HG02970 (cell line): ENCODE measurements around the gene MRPL19.

Source experiments
- ATAC-seq: cut with Tn5 transposase; IDR thresholded peaks from one replicate; pipeline ENCODE4 v1.9.1; 2021; ENCODE audit warnings: mild to moderate bottlenecking, moderate library complexity, moderate number of reproducible peaks; ENCODE audit not compliant: unreplicated experiment, low FRiP score

Gene MRPL19

DNA sequence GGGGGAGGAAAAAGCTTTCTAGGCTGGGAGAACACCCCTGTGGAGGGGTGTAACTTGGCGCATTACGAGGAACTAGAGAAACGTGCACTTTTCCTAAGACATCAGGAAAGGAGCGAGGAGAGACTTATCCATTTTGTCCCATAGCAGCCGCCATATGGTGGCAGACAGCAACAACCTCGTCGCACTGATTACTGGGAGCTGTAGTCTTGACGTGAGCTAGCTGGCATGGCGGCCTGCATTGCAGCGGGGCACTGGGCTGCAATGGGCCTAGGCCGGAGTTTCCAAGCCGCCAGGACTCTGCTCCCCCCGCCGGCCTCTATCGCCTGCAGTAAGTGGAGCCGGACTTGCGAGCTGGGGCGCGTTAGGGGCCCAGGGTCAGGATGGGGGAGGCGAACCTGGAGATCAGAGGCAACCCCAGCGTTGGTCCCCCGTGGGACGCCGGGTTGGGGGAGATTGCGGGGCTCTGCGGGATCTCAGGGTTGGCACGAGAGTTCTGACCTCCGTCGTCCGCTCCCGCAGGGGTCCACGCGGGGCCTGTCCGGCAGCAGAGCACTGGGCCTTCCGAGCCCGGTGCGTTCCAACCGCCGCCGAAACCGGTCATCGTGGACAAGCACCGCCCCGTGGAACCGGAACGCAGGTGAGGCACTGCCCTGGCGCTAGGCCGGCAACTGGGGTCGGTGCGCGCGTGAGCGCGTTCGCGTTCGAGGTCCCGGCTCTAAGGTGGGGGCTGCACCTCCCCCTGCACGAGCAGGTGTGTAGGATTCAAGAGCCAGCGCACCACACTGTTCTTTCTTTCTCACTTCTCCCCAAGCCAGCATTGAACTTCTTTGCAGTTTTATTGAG lies at the start of gene MRPL19:
TSS of gene MRPL19 (plus strand) at position 201 of the 843 bp plus-strand sequence. CDS start at position 226, 25 bp downstream.
- ATAC-seq, result peak; percentile 91

- ATAC-seq, result no peak
These were observed 49.8 kb upstream of the MRPL19 start for GRCh38 chr2:75596784-75597183.

DNA sequence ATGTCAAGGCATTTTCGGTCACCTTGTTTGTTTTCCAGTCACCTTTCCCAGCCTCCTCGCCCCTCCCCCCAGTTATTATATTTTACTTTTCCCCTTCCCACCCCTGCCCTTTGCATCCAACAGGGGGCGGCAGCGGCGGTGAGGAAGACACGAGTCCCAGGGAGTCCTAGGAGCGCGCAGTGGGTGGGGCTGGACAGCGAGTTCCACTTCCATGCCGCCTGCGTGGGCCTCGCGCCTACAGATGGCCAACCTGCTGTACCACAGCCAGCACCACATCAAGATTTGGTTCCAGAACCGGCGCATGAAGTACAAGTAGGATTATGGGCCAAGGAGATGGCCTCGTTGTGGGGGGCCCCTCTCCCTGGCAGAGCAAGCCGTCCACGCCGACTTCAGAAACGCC lies 48.6 kb upstream of the MRPL19 start:
- no peak for ATAC-seq

GRCh38 chr2:75598589-75599155 lies 47.9 kb upstream of the MRPL19 start:
- ATAC-seq, result no peak

- ATAC-seq, result no peak
These were observed 46.0 kb upstream of the MRPL19 start for GRCh38 chr2:75600461-75601011.

GRCh38 chr2:75602724-75603342 lies 43.8 kb upstream of the MRPL19 start:
- ATAC-seq, result no peak

GRCh38 chr2:75603477-75603876 lies 43.1 kb upstream of the MRPL19 start:
- ATAC-seq, result no peak

DNA sequence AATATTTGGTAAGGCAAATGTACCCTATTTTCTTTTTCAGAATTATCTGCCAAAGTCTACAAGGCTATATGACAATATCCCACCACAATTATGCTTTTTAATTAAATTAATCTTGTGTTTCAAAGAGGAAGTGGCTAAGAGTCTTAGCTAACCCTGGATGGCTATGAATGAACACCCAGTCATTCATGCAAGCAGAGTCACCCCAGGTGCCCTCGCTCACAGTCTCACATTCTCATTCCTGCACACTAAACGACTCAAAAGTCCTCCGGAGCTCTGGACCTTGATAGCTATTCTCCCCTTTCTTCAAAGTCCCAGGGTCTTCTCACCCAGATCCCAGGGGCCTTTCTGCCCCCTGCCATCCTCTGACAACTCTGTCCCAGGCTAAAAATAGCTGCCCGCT lies 42.1 kb upstream of the MRPL19 start:
- no peak for ATAC-seq

DNA sequence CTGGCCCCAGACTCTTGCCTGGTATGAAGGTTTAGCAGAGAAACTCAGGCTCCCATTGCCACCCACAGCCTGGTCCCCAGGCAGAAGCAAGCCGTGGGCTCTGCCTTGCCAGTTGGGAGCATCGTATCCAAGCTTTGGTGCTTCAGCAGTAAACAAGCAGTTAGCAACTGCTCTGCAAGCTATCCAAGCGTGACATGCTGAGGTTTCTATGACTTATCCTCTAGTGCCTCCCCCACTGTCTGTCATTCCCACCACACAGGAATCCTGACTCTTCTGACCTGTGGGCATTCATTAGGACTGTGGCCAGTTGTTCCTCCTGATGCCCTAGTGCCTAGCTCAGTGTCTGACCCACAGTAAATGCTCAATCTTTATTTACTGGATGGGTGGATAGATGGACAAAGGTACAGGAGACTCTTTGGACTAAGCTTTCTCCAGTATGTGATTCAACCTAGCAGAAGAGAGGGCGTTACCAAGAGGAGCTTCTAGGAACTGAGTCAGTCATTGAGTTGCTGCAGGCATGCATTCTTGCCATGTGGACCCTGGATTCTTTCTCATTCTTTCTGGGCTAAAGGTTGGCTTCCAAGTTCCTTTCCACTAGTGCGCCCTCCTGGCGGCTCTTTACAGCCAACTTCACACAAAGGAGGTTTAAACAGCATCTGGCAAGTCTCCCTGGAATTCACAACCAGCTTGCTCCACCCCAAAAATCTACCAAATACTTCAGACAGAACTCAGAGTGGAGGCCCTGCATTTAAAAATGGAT lies 40.6 kb upstream of the MRPL19 start:
- no peak for ATAC-seq

DNA sequence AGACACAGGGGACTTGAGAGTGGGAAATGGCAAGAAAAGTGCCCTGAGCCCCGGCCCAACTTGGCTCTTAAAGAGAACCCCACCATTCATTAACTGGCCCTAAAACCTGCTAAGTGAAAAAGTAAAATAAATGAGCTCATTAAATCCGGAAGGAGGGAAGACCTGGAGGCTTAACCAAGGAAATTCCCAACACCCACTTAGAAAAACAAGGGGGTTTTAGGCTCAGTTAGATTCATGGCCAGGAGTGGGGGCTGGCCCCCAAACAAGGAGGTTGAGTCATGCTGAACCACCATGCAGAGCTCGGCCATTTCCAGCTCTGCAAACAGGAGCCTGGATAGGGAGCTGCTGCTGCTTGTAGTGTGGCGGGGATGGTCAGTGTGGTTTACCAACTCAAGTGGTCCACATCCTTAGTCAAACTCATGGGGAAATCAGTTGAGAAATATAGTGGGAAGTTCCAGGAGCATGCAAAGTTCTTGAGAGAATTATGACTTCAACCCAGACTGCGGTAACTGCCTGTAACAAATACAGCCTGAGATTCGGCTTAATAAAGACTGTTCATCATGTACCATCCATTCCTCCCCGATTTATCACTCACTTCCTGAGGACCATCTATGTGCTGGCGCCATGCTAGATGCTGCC lies 39.7 kb upstream of the MRPL19 start:
- no peak for ATAC-seq

DNA sequence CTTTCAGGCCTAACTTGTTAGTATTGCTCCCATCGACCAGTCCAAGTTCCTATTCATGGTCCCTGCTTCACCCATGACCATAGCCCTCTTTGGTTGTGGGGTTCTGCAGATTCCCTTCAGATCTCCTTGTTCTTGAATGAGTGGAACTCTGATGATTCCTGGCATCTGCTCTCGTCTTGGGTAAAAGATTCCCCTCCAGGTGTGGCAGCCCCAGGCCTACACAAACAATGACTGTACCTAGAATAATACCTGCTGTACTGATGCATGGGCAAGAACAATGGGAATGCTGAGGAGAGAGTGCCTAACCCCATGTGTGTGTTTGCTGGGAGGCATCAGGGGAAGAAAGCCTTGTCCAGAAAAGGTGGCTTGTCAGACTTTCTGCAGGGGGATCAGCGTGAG lies 39.2 kb upstream of the MRPL19 start:
- no peak for ATAC-seq

DNA sequence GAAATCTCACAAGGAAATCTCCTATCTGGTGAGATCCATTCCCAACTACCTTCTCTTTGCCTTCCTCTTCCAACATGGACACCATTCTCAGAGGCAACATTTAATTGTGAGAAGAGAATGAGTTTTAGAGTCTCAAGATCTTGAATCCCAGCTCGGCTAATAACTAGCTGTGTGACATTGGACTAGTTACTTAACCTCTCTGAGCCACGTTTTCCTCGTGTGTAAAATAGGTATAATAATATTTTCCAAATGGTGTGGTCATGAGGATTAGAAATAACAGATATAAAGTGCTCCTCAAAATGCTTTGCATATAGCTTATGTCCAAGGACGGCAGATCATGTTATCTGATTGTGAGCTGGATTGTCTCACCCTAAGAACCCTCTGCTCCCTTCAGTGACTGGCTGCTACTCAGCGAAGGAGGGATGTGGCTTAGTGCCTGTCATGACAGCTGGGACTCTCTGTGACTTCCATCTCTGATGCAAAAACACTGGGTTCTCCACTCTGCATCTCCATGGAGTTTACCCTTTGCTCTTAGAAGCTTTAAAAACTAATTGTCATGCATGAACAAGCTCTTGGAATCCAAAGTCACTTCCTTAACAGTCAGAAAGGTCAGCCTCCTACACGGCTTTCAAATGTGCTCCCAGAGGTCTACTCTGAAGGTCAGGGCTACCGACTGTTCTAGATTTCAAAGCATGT lies 38.4 kb upstream of the MRPL19 start:
- ATAC-seq, result no peak

DNA sequence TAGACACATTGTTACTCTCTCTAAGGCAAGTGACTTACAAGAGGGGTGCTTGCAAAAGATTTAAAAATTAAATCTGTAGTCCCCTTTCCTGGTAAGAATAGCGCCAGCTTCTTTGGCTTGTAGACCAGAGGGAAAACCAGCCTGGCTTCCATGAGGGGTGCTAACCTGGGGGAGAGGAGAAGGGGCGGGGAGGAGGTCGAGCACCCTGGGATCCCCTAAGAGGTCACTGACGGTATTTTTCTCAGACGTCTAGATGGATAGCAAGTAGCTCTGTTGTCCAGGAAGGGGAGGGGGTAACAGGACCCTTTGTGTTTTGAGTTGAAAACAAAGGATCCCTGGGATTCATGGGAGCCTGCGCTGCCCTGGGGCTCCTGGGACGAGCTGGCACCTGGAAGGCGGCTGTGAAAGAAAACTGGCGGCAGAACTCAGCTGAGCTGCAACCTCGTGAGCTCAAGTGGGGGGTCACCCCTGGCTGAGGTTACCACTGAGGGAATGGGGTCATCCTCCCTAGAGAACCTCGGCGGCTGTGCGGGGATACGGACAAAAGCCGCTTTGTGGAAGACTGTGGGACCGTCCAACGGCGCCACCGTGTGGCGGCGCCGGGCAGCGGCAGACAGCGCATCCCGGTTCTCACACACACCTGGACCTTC lies 37.8 kb upstream of the MRPL19 start:
- peak; percentile 62 for ATAC-seq

DNA sequence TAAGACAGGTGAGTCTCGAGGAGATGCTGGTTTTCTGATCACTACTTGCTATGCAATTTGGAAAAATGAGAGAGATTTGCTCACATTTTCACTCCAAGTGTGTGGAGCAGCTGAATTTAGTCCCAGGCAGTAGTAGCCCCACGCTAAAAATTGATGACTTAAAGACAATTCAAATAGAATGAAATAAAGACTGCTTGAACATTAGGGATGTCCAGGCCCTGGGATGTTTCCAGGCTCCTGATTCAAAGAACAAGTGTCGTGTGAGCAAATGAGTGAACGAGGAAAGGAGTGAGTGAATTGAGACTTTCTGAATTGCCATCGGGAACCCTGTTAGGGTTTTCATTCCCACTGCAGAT lies 37.3 kb upstream of the MRPL19 start:
- peak; percentile 19 for ATAC-seq

- ATAC-seq, result no peak
These were observed 36.6 kb upstream of the MRPL19 start for GRCh38 chr2:75609937-75610508.

DNA sequence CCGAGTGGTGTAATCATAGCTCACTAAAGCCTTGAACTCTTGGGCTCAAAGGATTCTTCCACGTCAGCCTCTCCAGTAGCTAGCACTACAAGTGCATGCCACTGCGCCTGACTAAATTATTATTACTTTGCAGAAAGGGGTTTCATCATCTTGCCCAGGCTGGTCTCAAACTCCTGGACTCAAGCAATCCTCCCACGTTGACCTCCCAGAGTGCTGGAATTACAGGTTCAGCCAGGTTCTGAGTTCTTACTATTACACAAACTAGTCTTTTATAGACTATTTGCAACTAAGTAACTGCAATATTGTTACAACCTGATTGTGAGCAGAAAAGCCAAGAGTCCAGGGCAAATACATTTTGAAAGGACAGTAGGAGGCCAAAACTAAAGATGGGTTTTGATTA lies 35.9 kb upstream of the MRPL19 start:
- ATAC-seq, result no peak

DNA sequence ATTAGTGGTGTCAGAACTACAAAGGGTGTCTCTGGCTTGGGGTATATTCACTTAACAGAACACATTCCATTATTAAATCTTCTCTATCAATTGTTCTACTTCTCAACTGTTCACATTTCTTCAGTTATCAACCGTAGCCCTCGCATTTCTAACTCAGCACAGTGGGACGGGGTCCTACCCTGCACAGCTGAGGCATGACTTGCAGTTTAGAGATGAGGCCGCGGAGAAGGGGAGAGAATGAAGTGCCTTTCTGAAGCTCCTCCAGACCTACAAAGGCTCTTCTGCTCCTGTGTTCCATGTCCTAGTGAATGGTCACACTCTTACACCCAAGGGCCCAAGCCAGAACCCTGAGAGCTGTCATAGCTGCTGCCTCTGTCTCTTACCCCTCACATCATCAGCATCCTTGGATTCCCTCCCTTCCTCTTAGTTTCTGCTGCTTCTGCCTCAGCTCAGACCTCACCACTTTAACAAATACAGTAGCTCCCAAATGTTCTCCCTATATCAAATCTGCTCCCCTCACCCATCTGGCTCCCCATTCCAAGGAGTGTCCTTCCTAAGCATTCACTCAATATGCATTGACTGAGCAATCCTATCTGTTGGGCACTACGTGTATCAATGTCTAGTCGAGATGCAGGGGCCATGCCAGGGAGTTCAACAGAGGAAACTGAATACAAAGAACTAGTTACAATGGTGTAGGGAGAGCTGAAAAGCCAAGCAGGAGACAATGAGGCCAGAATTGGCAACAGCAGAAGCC lies 34.3 kb upstream of the MRPL19 start:
- no peak for ATAC-seq

DNA sequence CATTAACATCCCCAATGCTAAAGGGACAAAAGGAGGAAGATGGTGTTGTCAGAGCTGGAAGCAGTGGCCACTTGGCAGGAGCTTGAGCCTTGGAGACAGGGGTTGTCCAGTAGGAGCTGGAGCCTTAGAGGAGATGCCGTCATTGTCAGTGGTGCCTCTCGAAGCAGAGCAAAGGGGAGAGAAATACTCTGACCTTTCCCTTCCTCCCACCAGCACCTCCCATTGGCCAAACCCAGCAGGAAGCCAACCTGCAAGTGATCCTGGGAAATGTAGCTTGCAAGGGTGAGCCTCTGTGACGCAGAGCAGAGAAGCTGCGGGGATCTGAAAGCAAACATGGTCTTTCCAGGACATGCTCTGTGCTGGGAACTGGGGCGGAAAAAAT lies 33.7 kb upstream of the MRPL19 start:
- ATAC-seq, result no peak
